Fibroblast of gingiva (primary cell): ENCODE measurements around the gene LIPH.
"Not testable (repeated sequence)": the region's sequence is repeated elsewhere in the genome, so short reads cannot be mapped to it uniquely, and the experiment has no call there.

Experiments
- DNase-seq: peaks from one replicate; pipeline ENCODE4 v3.0.0-alpha.2; 2011; ENCODE audit warnings: low read depth

The LIPH gene

DNA sequence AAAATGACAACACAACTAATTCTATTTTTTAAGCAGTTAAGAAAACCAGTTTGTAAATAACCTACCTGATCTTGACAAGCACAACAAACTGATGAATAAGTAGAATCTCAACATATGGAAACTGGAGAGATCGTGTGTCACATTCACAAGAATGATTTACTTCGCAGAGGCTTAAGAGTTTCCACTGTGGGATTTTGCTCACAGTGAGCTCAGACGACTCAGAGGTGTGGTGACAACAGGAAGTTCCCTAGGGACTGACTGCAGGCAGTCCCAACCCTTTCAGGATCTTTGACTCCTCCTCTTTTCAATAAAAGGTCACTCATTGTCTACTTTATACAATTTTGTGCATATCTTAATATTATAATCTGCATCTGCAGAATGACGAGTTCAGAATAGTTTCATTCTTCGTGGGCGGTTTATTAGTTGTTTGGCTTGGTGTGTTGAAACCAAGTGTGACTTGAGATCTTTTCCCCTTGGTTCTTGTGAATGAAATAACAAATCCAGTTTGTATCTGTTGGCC lies at the start of gene LIPH:
LIPH (minus strand) TSS at position 231 of the 520 bp plus-strand sequence; CDS start at position 114, 117 bp downstream.
- no peak for DNase-seq

DNA sequence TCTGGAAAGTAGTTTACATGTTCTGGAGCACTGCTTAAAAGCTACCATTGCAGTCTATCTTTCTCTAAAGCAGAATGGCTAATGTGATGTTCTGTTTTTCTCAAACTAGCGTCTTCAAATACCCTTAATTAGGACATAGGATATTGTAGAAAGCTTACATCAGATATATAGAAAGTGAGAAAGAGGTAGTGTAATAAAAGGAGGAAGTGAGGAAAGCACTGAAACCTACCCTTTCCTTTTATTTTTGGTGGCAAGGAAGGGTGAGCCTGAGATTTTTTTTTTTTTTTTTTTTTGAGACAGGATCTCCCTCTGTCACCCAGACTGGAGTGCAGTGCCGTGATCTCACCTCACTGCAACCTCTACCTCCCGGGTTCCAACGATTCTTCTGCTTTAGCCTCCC lies 43.1 kb upstream of the LIPH start:
- DNase-seq = no peak

DNA sequence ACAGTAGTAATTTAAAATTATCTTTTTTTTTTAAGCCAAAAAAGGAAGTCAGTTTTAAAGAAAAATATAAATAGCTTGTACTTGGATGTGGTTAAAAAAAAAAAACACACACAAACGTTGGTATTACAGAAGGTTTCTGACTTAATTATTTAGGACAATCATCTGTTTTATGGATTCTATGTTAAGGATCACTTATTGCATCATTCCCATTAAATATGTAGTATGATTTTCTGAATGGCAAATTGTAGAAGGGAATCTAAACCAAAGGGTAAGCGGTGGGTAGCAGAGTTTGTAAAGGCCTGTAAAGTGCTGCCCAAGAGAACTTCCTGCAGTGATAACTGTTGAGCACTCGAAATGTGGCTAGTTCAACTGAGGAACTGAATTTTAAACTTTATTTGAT lies 41.7 kb upstream of the LIPH start:
- no peak for DNase-seq

DNA sequence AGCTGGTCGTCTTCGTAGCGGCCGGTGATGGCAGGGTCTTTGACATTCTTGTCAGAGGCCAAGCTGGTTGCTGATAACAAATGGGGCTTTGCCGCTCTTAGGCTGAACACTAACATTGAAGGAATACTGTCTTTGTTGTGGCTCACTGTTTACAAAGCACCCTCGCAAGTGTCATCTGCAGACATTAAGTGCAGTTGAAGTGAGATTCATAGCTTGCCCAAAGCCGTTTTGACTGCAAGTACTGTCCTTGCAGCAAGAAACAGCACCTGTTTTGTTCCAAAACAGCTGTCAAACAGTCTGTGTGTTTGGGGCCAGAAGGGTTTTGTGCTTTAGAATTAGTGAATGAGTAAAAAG lies 34.3 kb upstream of the LIPH start:
- DNase-seq = no peak

DNA sequence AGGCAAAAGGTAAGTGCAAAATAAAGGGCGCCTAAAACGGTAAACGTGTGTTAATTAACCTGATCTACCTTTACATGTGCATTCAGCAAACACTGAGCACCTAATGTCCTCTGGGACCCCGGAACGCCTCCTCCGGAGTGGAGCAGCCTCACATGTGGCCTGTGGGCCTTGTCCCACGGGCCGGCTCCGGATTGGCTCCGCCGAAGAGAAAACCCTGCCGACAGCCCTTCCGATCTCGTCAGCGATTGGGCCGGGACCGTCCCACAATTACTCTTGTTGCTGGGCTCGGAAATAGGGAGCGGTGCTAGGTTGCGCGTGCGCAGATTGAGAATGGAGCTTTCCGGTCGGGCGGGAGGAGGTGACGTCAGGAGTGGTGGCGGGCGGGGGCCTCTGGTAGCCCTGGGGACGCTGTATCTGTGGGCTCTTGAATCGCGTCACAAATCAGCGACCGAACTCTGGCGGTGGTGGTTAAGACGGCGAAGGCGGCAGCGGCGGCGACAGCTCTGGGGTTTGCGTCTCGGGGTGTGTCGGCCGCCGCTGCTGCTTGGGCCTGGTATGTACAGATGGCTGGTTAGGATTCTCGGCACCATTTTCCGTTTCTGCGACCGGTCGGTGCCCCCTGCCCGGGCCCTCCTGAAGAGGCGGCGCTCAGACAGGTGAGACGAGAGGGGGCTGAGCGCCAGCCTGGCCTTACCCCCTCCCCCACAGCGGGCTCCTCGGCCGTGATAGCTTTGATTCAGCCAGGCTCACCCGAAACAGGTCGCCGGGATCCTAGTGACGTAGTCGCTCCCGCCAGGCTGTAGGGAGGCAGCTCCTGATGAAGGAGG lies 33.7 kb upstream of the LIPH start, which contains the start of gene SENP2:
SENP2 (plus strand) TSS at position 437 of the 827 bp plus-strand sequence; CDS start at position 556, 119 bp downstream.
- peak; percentile 98 for DNase-seq

DNA sequence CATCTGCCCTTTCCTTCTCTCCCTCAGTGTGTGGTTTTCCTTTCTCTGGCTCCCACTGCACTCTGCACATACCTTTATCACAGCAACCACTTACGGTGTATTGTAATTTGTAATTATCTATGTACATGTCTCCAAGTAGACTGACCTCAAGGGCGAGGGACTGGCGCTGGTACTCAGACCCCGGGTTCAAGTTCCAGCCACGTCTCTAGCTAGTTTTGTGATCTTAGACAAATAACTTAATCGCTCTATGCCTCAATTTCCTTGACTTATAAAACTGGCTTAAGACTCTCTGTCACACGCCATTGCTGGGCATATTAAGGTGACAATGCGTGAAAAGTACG lies 33.1 kb upstream of the LIPH start:
- no peak for DNase-seq

DNA sequence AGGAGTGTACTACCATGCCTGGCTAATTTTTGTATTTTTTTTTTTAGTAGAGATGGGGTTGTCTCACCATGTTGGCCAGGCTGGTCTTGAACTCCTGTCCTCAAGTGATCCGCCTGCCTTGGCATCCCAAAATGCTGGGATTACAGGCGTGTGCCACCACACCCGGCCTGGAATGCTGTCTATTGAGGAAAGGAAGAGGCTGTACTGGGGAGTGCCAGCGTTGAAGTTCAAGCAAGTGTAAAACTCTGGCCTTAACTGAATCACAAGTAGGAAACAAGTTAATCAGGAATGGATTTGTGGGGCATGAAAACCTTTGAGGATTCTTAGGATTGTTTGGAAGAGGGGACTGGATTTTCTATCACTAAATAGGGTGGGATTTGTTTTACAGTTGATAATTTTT lies 32.3 kb upstream of the LIPH start:
- no peak for DNase-seq

DNA sequence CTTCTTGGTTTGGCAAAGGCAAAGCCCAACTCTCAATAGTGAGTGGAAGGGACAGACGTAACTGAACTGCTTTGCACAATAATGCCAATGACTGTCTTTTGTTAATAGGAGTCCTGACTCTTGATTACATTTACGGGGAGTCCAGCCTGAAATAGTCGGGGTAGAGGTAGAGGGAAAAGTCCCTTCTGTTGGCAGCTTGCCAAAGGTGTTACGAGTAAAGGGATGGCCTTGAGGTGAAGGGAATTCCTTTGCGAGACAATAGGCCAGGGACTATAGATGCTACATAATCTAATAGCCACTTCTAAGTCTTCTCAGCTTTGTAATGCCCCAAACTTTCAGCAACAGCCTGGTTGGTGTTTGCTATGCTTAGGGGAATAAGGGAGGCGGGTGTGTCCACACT lies 31.5 kb upstream of the LIPH start:
- DNase-seq = no peak

DNA sequence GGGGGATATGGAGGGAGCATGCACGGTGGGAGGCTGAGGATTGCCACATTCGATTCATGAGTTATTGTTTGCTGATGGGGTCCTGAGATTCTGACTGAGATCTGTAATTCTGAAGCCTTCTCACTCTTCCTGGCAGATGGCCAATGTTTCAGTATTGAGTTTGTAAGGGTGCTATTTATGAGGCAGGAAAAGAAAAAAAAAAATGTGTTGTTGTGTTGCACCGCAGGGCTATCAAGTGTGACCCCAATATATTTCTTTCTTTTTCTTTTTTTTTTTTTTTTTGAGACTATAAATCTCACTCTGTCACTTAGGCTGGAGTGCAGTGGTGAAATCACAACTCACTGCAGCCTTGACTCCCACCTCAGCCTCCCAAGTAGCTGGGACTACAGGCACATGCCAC lies 30.5 kb upstream of the LIPH start:
- DNase-seq = no peak

DNA sequence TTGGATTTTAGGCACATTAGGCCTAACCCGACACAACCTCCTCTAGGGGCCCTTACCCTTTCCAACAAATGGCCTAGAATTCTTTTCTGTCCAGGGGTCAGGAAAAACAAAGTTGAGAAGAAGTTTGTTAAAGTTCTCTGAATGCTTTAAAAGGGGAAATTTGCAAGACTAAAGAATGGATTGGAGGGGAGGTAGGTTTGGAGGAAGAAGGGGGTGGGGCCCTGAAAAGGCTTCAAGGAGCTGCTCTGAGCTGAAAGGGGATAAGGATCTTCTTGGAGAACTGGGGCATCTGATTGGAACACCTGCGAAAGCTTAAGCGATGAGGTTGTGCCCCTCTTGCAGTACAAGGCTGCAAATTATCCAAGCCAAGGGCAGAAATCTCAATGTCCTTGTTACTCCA lies 29.8 kb upstream of the LIPH start:
- DNase-seq = no peak

DNA sequence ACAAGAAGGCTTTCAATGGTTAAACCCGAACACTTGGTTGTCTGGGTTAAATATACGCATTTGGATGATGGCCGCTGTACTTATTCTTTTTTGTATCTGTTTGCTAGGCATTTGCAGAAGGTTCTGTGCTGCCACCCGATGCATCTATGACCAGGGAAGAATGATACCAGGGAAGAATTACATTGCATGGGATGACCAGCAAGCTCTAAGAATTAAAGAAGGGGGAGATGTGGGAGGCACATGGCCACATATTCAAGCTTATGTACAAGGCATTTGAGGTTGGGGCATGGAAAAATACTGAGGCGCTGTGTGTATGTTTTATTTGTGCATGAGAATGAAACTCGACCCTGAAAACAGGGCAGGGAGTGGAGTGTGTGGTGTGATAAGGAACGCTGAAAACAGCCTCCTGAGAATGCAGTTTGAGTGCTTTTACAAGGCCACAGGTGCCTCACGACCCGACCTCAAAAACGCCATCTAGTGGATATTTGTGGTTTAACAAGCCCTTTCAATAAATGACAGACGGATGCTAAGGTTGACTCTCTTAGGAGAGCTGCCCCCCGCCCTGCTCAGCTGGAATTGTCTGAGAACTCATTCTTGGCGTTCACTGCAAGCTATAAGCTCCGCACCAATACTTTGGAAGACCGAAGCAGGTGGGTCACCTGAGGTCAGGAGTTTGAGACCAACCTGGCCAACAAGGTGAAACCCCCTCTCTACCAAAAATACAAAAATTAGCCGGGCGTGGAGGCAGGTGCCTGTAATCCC lies 22.9 kb upstream of the LIPH start:
- peak; percentile 6 for DNase-seq

DNA sequence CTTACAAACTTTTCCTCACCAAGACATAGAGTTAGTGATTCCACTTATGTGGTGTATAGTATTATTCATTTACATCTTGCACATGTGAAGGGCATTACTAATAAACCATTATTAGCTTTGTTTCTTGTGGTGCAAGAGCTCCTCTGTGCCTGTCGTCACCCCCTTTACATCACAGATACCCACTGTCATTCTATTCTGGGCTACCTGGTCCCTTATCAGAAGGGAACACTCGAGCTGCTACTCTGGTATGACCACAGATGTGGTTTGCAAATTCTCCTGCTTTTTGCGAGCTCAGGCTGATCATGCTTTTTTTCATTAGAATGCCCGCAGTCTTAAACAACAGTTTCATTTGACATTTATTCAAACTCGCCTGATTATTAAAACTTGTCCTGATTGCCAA lies 19.8 kb upstream of the LIPH start:
- no peak for DNase-seq

DNA sequence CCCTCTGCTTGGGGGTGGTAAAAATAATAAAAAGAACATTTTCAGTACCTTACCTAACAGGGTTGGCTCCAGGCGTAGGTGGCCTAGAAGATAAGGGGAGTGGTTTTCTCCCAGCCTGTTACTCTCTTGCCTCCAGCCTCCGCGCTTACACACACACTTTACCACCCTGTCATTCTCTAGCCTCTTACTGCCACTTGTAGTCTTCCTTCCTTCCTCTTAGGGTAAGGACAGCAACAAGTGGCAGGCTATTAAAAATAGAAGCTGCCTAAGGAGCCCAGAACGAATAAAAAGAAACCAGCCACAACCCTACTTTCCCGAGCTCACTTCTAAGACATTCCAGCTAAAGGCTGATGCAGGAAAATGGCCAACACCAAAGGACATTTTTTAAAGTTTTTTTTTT lies 9.6 kb upstream of the LIPH start:
- DNase-seq = no peak

DNA sequence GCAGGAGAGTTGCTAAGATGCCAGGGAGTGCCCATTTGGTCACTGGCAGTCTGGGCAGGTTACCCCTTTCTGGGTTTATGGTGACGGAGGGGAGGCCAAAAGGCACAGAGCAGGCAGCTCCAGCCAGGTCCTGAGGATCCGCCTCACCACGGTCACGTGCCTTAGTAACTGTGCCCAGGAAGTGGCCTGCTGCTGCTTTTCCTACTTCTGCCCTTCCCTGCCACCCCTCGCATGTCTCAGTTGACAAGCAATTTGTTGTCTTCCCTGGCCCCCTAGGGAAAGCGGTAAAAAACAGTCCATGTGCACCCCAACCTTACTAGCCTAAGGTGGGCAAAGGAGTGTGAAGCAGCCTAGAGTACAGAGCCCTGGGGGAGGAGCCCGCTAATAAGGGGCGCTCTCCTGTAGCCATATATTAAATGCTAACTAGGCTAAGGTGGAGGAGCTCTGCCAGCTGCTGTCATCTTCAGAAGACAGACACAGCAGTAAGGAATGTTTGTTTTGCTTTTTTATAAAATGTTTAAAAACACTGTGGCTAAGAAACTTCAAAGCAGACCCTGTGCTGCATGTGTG lies 9.1 kb upstream of the LIPH start:
- no peak for DNase-seq

DNA sequence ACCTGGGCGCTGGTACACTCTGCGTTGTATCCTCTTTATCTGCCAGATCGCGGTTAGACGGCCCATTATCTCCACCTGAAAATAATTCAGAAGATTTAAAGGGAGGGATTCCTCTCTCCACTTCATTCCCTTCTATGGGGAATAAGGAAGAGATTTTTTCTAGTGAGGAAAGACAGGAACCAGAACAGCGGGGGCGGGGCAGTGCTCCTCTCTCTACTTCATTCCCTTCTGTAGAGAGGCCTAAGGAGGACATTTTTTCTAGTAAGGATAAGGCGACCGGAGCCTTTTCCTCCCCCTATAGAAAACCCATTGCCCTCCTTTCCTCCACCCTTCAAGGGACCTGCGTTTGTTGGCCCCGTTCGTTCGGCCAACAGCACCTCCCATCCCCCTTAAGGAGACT lies 8.3 kb upstream of the LIPH start:
- DNase-seq = no peak

DNA sequence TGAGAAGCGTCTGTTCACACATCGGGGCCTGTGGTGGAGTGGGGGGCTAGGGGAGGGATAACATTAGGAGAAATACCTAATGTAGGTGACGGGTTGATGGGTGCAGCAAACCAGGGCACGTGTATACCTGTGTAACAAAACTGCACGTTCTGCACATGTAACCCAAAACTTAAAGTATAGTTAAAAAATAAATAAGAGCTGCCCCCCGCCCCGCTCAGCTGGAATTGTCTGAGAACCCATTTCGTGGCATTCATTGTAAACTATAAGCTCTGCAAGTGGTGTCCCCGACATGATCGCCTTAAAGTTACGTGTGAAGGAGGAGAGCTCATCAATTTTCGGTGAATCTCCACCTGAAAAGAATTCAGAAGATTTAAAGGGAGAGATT lies 7.3 kb upstream of the LIPH start:
- no peak for DNase-seq

DNA sequence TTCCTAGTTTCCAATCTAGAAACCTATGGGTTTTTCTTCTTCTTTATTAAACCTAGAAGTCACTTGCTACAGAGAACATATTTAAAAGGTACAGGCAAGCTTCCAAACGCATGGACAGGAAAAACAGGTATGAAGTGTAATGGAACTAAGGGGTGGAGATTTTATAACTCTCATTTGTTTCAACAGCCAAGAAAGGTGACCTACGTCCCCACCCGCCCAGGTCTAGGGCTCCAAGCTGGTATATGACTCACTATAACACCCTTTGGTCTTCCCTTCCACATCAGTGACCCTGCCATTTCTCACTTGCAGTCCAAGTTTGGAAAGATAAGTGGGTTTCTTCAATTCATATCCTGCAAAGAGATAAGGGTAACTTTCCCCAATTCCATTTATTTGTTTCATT lies 6.0 kb upstream of the LIPH start:
- DNase-seq = no peak

DNA sequence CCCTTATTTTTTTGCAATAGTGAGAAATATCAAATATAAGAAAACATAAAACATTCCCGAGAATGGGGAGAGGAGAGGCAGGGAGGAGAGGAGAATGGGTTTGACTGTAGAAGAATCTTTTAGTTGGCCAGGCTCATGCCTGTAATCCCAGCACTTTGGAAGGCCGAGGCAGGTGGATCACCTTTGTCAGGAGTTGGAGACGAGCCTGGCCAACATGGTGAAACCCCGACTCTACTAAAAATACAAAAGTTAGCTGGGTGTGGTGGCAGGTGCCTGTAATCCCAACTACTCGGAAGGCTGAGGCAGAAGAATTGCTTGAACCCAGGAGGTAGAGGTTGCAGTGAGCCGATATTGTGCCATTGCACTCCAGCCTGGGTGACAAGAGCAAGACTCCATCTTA lies 4.3 kb upstream of the LIPH start:
- not testable (repeated sequence) for DNase-seq

DNA sequence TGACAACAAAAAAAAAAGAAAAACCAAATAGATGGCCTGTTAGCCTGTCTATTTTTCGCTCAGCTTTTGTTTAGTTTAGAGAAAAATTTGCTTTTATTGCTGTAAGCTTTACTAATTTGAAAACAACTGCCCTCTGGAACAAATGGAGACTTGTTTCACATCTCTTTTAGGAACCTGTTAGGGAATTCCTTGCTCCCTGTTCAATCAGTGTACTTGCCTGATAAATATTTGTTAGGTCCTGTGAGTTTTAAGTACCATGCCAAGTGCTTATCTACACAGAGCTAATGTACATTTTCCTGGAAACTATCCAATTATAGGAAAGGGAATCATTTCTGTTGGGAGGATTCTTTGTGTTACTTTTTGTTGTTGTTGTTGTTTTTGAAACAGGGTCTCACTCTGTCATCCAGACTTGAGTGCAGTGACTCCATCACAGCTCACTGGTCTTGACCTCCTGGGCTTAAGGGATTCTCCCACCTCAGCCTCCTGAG lies 3.5 kb upstream of the LIPH start:
- DNase-seq = no peak

DNA sequence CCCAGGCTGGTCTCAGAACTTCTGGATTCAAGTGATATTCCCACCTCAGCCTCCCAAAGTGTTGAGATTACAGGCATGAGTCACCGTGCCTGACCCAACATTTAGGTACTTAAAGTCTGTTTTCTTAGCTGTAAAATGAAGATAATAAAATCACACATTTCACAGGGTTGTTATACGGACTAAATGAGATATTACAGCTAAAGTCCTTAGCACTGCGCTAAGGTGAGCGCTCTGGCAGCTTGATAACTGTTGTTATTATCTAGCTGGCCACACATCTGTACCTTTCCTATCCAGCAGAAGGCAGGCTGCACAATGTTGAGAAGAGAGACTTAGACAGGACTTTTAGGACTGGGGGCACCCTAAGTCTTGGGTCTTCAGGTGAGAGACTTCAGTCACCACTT lies 2.7 kb upstream of the LIPH start:
- DNase-seq = no peak

DNA sequence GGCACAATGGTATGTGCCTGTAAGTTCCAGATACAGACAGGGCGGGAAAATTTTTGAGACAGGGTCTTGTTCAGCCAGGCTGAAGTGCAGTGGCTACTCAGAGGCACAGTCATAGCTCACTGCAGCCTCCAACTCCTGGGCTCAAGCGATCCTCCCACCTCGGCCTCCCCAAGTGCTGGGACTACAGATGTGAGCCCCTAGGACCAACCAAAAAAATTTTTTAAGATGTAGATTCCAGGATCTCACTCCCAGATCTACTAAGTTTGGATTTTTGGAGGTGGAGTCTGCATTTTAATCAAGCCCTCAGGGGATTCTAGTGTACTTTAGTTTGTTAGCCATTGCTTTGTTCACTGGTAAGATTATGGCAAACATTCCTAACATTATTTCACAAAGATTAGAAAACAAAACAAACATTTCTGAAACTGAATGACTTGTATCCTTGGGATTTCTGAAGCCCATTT lies 2.7 kb downstream of the LIPH start:
- peak; percentile 49 for DNase-seq

DNA sequence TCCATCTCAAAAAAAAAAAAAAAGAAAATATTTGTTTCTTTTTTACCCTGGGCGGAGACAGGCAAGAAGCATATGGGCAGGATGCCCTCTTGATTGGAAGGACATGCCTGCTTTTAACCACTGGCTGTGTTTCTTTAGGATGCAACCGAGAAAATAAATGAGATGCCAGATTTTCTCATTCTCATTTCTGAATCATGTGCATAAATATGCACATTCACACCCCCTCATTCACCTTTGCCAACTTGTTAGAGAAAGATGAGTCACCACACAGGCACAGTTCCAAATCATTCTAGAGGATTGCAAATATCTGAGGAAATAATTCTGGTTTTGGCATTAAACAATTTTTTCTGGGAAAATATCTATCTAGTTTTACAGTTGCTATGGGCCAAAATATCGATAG lies 3.3 kb downstream of the LIPH start:
- DNase-seq = peak; percentile 98

DNA sequence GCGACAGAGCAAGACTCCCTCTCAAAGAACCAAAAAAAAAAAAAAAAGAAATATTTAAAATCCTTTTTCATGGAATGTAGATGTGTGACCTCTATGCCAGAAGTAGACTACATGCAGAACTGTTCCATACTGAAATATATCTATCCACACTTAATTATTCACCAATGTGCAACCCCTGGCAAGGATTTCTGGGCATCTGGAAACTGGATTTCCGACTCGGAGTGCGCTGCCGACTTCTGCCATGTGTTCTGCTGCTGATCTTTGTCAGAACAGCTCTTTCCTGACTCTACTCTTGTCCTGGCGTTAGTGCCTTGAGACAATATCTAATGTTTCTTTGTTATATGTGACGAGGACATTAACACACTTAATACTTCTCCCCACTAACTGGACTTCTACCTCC lies 11.7 kb downstream of the LIPH start:
- no peak for DNase-seq
